Measurements from ENCODE around the gene LINGO3. TPM values are rescaled to one million over a fixed set of nuclear protein-coding genes. Genes with fewer than 3 reads are reported as not detected.
A peak's percentile ranks its signal among the peaks of the same experiment; 100 is the strongest.

The LINGO3 gene
- total RNA-seq, 1 experiment from 2014 or later: 2.0 TPM

GRCh38 chr19:2291185-2291751 lies 16.7 kb downstream of the LINGO3 start (continued):
- TF ChIP-seq ATF2 (CRISPR knock-in tag; IDR thresholded peaks at IDR 0.05; ENCODE audit: borderline replicate concordance, low read depth): no peak
- no peak for TF ChIP-seq ZNF425 (CRISPR knock-in tag; conservative IDR thresholded peaks at IDR 0.05)
- peak; percentile 24; the same call in 1 of the 2 replicates for TF ChIP-seq FOXP1 (CRISPR knock-in tag; IDR thresholded peaks at IDR 0.05; ENCODE audit: borderline replicate concordance)
- TF ChIP-seq USF2 (CRISPR knock-in tag; IDR thresholded peaks at IDR 0.05): peak; percentile 47; the same call in 1 of the 2 replicates
- TF ChIP-seq SP1 (CRISPR knock-in tag; conservative IDR thresholded peaks at IDR 0.05): no peak
- peak; percentile 85; the same call in 1 of the 2 replicates for TF ChIP-seq ETV6 (CRISPR knock-in tag; IDR thresholded peaks at IDR 0.05)
- TF ChIP-seq NR3C1 (CRISPR knock-in tag; conservative IDR thresholded peaks at IDR 0.05; ENCODE audit: low read depth): 0 out of 2 replicates have a peak, but pooled peaks have one; percentile 57
- peak; percentile 45; the same call in 1 of the 2 replicates for TF ChIP-seq PRDM15 (CRISPR knock-in tag; IDR thresholded peaks at IDR 0.05)
- peak; percentile 81; the same call in 1 of the 2 replicates for TF ChIP-seq TP53 (CRISPR knock-in tag; IDR thresholded peaks at IDR 0.05)
- 0 out of 2 replicates have a peak, but pooled peaks have one; percentile 50 for TF ChIP-seq FOXK1 (CRISPR knock-in tag; IDR thresholded peaks at IDR 0.05)

- Mint-ChIP-seq H3K27me3 (ENCODE audit: low read depth) (peaks cover 78% of the 10 kb centered on the region), H3K9me3 (no peaks in the 10 kb centered on the region), H3K27ac (no peak overlapping the region), H3K4me3 (peak overlapping the region; percentile 48), H3K36me3 (no peaks in the 10 kb centered on the region), H3K4me1 (peaks cover 9% of the 10 kb centered on the region; the same call in 1 of the 2 replicates)
- POLR2A ChIA-PET: interaction anchor here (1.2 to 1.5 kb wide), 2 partner anchors 15 to 51 kb away, joined by 3 read pairs; no protein-coding TSS in a partner anchor
- CTCF ChIA-PET: interaction anchor here (0.8 to 2.1 kb wide), 13 partner anchors 10 to 97 kb away, joined by 3 to 20 read pairs (median 4); partner anchors contain the start of genes LSM7, PLEKHJ1 and SPPL2B
- DNase-seq (ENCODE audit: low spot score) (peak; percentile 63), ATAC-seq (peak; percentile 37)
- TF ChIP-seq FOXP1 (CRISPR knock-in tag; IDR thresholded peaks at IDR 0.05; ENCODE audit: borderline replicate concordance) (peak; percentile 19; the same call in 1 of the 2 replicates), ZNF317 (CRISPR knock-in tag; IDR thresholded peaks at IDR 0.05; ENCODE audit: borderline replicate concordance, low read depth) (no peak), TP53 (CRISPR knock-in tag; IDR thresholded peaks at IDR 0.05) (no peak), ARID4B (CRISPR knock-in tag; IDR thresholded peaks at IDR 0.05; ENCODE audit: borderline replicate concordance) (no peak), HMGXB4 (CRISPR knock-in tag; IDR thresholded peaks at IDR 0.05) (peak; percentile 26; the same call in 1 of the 2 replicates), NR1H2 (CRISPR knock-in tag; IDR thresholded peaks at IDR 0.05) (no peak), MYBL2 (CRISPR knock-in tag; IDR thresholded peaks at IDR 0.05) (0 out of 2 replicates have a peak, but pooled peaks have one; percentile 28), TCF7 (CRISPR knock-in tag; IDR thresholded peaks at IDR 0.05; ENCODE audit: low read depth) (peak; percentile 10; the same call in 1 of the 2 replicates)
Observed at GRCh38 chr19:2290441-2291184, 17.3 kb downstream of the LINGO3 start.
